Liver (tissue), 9 donors: Measurements from ENCODE around the gene MED16. TPM values are rescaled to one million over a fixed set of nuclear protein-coding genes. Genes with fewer than 3 reads are reported as not detected.

Experiments
- DNase-seq: peaks from one replicate; pipeline ENCODE4 v3.0.0-alpha.2; 2017; ENCODE audit warnings: low spot score
- H3K27ac ChIP-seq, 2 donors: one replicate each; pipeline ENCODE4 v1.7.0; 2013; ENCODE audit warnings: inconsistent platforms in 2 of 2, low read length in 2 of 2, control low read depth in 1 of 2, low read depth in 1 of 2, mild to moderate bottlenecking in 1 of 2
- H3K27me3 ChIP-seq, 4 donors: one replicate each; pipeline versions ENCODE4 v1.6.1 to v1.7.0; 2013; ENCODE audit warnings: low read length in 3 of 4, inconsistent platforms in 1 of 4, mild to moderate bottlenecking in 1 of 4, moderate library complexity in 1 of 4; ENCODE audit not compliant: control insufficient read depth in 4 of 4, insufficient read depth in 4 of 4
- H3K36me3 ChIP-seq, 4 donors: one replicate each; pipeline versions ENCODE4 v1.6.1 to v1.7.0; 2013; ENCODE audit warnings: low read length in 3 of 4, mild to moderate bottlenecking in 3 of 4, low read depth in 1 of 4, moderate library complexity in 1 of 4; ENCODE audit not compliant: control insufficient read depth in 4 of 4, insufficient read depth in 3 of 4
- H3K4me1 ChIP-seq, 4 donors: one replicate each; pipeline versions ENCODE4 v1.6.1 to v1.7.0; 2013; ENCODE audit warnings: low read length in 3 of 4, mild to moderate bottlenecking in 3 of 4, moderate library complexity in 1 of 4; ENCODE audit not compliant: control insufficient read depth in 4 of 4, insufficient read depth in 4 of 4
- H3K4me3 ChIP-seq, 3 donors: one replicate each; pipeline versions ENCODE4 v1.6.1 to v1.7.0; 2013; ENCODE audit warnings: low read length in 3 of 3, control low read depth in 1 of 3, low read depth in 1 of 3, mild to moderate bottlenecking in 1 of 3
- H3K9ac ChIP-seq, 2 donors: one replicate each; pipeline ENCODE4 v1.7.0; 2013; ENCODE audit warnings: low read length in 2 of 2, mild to moderate bottlenecking in 2 of 2, moderate library complexity in 2 of 2, control low read depth in 1 of 2, low read depth in 1 of 2
- H3K9me3 ChIP-seq, 4 donors: one replicate each; pipeline versions ENCODE4 v1.6.1 to v1.7.0; 2013; ENCODE audit warnings: low read length in 3 of 4; ENCODE audit not compliant: control insufficient read depth in 4 of 4
- ATF3 ChIP-seq: IDR thresholded peaks from 2 replicates; pipeline ENCODE4 v1.6.1; 2016; ENCODE audit warnings: antibody characterized with exemption
- CTCF ChIP-seq: fragments of 150-350 bp; IDR thresholded peaks from 2 replicates; pipeline ENCODE4 v1.5.1; 2017; ENCODE audit warnings: improper control_type of control experiment, low read depth, low read length; ENCODE audit not compliant: missing input control
- EGR1 ChIP-seq, 2 donors: IDR thresholded peaks; 2 replicates each; pipeline ENCODE4 v1.6.1; 2016 to 2018; ENCODE audit warnings: antibody characterized with exemption in 2 of 2, low read depth in 2 of 2
- FOXA1 ChIP-seq: IDR thresholded peaks from 2 replicates; pipeline ENCODE4 v1.6.1; 2016; ENCODE audit warnings: antibody characterized with exemption
- FOXA2 ChIP-seq: IDR thresholded peaks from 2 replicates; pipeline ENCODE4 v1.6.1; 2016; ENCODE audit warnings: antibody characterized with exemption
- HNF4G ChIP-seq: IDR thresholded peaks from 2 replicates; pipeline ENCODE4 v1.6.1; 2016; ENCODE audit warnings: antibody characterized with exemption
- NR2F2 ChIP-seq: IDR thresholded peaks from 2 replicates; pipeline ENCODE4 v1.6.1; 2016; ENCODE audit warnings: antibody characterized with exemption
- RAD21 ChIP-seq, 2 donors: IDR thresholded peaks; 2 replicates each; pipeline ENCODE4 v1.6.1; 2016; ENCODE audit warnings: antibody characterized with exemption in 2 of 2, mild to moderate bottlenecking in 2 of 2
- REST ChIP-seq: IDR thresholded peaks from 2 replicates; pipeline ENCODE4 v1.6.1; 2016; ENCODE audit warnings: antibody characterized with exemption, mild to moderate bottlenecking
- RXRA ChIP-seq, 2 donors: IDR thresholded peaks; 2 replicates each; pipeline ENCODE4 v1.6.1; 2017 to 2018; ENCODE audit warnings: antibody characterized with exemption in 2 of 2, mild to moderate bottlenecking in 1 of 2
- SP1 ChIP-seq: IDR thresholded peaks from 2 replicates; pipeline ENCODE4 v1.6.1; 2018; ENCODE audit warnings: antibody characterized with exemption, mild to moderate bottlenecking
- YY1 ChIP-seq: IDR thresholded peaks from 2 replicates; pipeline ENCODE4 v1.6.1; 2016; ENCODE audit warnings: antibody characterized with exemption, mild to moderate bottlenecking
- ZBTB33 ChIP-seq: IDR thresholded peaks from 2 replicates; pipeline ENCODE4 v1.6.1; 2016; ENCODE audit warnings: antibody characterized with exemption
- WGBS: extraction: QIAGEN DNeasy Blood & Tissue Kit; methylation state at CpG from one replicate; pipeline ENCODE4 v1.1.7; 2013; 5-methylcytosine and 5-hydroxymethylcytosine counted together
- polyA plus RNA-seq, 2 donors: library from polyadenylated mRNA; stranded (reverse) in 1 of 2; unstranded in 1 of 2; fragments of 200-250 nt in 1 of 2; fragments of >200 nt in 1 of 2; fragmentation: Nextera tagmentation in 1 of 2; extraction: Ambion mirVana in 1 of 2; gene quantifications; one replicate each; pipeline versions ENCODE4 v1.2.1 to v1.2.3, GENCODE V29; 2013 to 2015
- total RNA-seq, 2 donors: library from RNA; depleted of rRNA; stranded (reverse); fragments of >200 nt; gene quantifications; one replicate each; pipeline ENCODE4 v1.2.3, GENCODE V29; 2014
- donor health status: healthy.
- donor health status: healthy.
- donor health status: healthy.
- donor health status: healthy.
- donor health status: healthy.

Gene MED16
- total and polyA plus RNA-seq, 4 donors, result 30.6 to 50.5 (median 41.0) TPM

- Histone ChIP-seq H3K36me3 (peaks cover 10 to 50% (median 13%) of the 10 kb centered on the region in 4 donors), H3K27me3 (no peaks in the 10 kb centered on the region), H3K4me1 (no peaks in the 10 kb centered on the region), H3K4me3 (no peak overlapping the region), H3K27ac (no peak overlapping the region), H3K9me3 (no peaks in the 10 kb centered on the region), H3K9ac (no peak overlapping the region)
- WGBS, result 94% methylated on average over 24 of the region's 33 CpGs
- TF ChIP-seq CTCF, result no peak
- no peak for TF ChIP-seq YY1
- TF ChIP-seq RXRA (IDR thresholded peaks at IDR 0.05), result no peak
- no peak for TF ChIP-seq ZBTB33
- no peak for TF ChIP-seq SP1
- TF ChIP-seq REST, result no peak
- no peak for TF ChIP-seq HNF4G
- no peak for TF ChIP-seq RAD21 (IDR thresholded peaks at IDR 0.05)
- DNase-seq, result no peak
These were observed 21.3 kb downstream of the MED16 start for GRCh38 chr19:871446-872265.

- Histone ChIP-seq H3K9me3 (no peaks in the 10 kb centered on the region), H3K36me3 (peaks cover 10 to 44% (median 12%) of the 10 kb centered on the region in 4 donors), H3K27me3 (no peaks in the 10 kb centered on the region), H3K9ac (no peak overlapping the region), H3K4me1 (no peaks in the 10 kb centered on the region), H3K27ac (no peak overlapping the region), H3K4me3 (no peak overlapping the region)
- 89% methylated on average over 28 of the region's 28 CpGs for WGBS
- DNase-seq, result no peak
- TF ChIP-seq FOXA1 (no peak), YY1 (no peak), FOXA2 (no peak), HNF4G (no peak), EGR1 (IDR thresholded peaks at IDR 0.05; ENCODE audit: low read depth in 2 of 2) (no peak), RXRA (IDR thresholded peaks at IDR 0.05) (no peak), REST (no peak), ZBTB33 (no peak), NR2F2 (no peak), RAD21 (IDR thresholded peaks at IDR 0.05) (no peak), ATF3 (no peak), CTCF (no peak)
These were observed 22.0 kb downstream of the MED16 start for GRCh38 chr19:870963-871401.
